ENCODE data around the gene CDC42BPB.

The CDC42BPB gene

GRCh38 chr14:103091883-103092222 lies 34.5 kb upstream of the CDC42BPB start:
- TF ChIP-seq, protein P1, sequence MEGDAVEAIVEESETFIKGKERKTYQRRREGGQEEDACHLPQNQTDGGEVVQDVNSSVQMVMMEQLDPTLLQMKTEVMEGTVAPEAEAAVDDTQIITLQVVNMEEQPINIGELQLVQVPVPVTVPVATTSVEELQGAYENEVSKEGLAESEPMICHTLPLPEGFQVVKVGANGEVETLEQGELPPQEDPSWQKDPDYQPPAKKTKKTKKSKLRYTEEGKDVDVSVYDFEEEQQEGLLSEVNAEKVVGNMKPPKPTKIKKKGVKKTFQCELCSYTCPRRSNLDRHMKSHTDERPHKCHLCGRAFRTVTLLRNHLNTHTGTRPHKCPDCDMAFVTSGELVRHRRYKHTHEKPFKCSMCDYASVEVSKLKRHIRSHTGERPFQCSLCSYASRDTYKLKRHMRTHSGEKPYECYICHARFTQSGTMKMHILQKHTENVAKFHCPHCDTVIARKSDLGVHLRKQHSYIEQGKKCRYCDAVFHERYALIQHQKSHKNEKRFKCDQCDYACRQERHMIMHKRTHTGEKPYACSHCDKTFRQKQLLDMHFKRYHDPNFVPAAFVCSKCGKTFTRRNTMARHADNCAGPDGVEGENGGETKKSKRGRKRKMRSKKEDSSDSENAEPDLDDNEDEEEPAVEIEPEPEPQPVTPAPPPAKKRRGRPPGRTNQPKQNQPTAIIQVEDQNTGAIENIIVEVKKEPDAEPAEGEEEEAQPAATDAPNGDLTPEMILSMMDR (IDR thresholded peaks at IDR 0.05; ENCODE audit: low read length, missing control alignments): no peak
- no peak for DNase-seq (ENCODE audit: low read depth)
- no peak overlapping the region for H3K4me3 ChIP-seq (replicated peaks; ENCODE audit: low read depth, low read length)

DNA sequence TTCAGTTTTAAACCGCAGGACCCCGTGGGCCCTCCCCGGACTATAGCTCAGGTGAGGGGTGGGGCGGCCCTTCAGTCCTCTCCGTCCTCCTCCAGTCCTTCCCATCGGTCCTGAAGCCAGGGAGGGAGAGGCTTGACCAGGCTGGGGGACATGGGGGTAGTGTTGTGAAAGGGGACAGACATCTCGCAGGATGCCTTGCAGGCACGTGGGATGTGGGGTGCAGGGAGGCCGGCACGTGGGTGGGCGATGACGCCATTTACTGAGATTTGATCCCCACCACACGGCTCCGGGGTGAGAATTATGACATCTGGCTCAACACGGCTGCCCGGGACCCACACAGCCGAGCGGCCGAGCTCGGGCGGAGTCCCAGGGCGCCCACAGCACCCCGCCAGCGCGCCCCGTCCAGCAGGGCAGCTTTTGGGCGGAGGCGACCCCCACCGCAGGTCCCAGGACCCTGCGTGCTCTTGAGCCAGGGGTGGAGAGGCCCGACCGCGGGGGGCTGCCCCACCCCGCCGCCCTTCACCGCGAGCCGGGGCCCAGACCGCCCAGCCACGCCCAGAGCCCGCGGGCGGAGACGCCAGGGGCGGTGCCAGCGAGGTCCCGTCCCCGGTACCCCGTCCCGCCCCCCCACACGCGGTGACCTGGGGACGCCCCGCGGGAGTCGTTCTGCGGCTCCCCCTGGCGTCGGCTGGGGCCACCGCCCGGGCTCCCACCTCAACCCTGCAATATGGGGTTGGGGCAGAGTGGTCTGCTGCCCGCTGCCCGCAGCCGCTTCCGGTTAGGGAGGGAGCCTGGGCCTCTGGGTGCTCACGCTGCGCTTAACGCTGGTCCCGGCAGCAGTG lies 33.9 kb upstream of the CDC42BPB start:
- peak overlapping the region; percentile 29 for H3K4me3 ChIP-seq (replicated peaks; ENCODE audit: low read depth, low read length)
- peak; percentile 27 for DNase-seq (ENCODE audit: low read depth)
- TF ChIP-seq, protein P1 (IDR thresholded peaks at IDR 0.05; ENCODE audit: low read length, missing control alignments): peak; percentile 22

- TF ChIP-seq, protein P1 (IDR thresholded peaks at IDR 0.05; ENCODE audit: low read length, missing control alignments): no peak
- H3K4me3 ChIP-seq (replicated peaks; ENCODE audit: low read depth, low read length): no peak overlapping the region
- no peak for DNase-seq (ENCODE audit: low read depth)
Measured at GRCh38 chr14:103090481-103091020, 33.2 kb upstream of the CDC42BPB start.

DNA sequence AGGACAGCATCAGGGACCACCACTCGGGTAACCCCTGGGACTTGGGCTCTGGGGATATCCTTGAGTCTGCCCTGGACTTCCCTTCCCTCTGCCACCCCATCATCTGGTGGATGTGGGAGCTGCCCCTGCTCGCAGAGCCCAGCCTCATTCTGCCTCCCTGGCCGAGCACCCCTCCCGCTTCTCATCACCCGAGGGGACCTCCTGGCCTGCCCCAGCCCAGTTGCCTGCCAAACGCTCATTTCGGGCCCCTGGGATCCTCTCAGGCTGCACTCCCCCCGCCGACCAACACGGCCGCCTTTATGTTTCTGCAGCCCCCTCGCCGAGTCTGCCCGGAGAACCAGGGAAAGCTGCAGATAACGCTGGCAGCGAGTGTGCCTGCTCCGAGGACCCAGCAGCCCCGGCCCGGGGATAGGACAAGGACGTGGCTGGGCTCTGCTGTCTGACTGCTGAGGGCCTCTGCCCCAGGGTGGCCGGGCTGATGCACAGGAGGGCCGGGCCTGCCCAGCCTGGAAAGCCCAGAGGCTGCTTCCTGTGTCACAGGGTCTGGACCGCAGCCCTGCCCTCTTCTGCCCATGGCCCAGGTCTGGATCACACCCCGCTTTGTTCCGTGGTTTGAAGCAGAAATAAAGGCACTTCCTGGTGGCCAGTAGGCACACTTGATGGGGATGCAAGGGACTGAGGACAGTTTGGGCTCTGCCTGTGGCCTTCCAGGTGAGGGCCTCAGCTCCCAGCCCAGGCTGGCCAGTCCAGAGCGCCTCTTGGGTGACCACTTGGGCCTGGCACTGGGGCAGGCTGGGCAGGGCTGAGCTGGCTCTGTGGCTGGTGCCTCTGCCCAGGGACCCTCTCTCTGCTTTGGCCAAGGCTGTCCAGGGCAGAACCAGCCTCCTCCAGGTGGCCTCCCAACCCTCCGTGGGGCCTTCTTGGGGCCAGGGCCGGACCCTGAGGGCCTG lies 32.3 kb upstream of the CDC42BPB start:
- TF ChIP-seq, protein P1 (IDR thresholded peaks at IDR 0.05; ENCODE audit: low read length, missing control alignments): no peak
- no peak overlapping the region for H3K4me3 ChIP-seq (replicated peaks; ENCODE audit: low read depth, low read length)
- no peak for DNase-seq (ENCODE audit: low read depth)

DNA sequence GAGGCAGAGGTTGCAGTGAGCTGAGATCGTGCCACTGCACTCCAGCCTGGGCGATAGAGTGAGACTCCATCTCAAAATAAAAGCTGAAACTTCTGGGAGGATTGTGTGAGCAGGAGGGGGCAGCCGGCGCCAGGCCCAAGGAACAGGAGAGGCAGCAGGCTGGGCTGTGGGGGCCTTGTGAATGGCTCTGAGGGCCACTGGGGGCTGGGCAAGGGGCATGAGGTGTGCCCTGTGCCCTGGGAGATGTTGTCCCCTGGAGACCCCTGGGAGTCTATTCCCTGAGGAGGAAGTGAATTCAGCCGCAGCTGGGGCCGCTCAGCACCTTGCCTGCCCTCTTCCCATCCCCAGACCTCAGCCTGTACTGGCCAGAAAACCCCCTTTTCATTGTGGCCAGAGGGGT lies 31.6 kb upstream of the CDC42BPB start:
- TF ChIP-seq, protein P1 (IDR thresholded peaks at IDR 0.05; ENCODE audit: low read length, missing control alignments): no peak

GRCh38 chr14:103087343-103087835 lies 30.0 kb upstream of the CDC42BPB start:
- TF ChIP-seq, protein P1 (IDR thresholded peaks at IDR 0.05; ENCODE audit: low read length, missing control alignments): no peak
- no peak for DNase-seq (ENCODE audit: low read depth)
- H3K4me3 ChIP-seq (replicated peaks; ENCODE audit: low read depth, low read length): no peak overlapping the region

More for the DNA sequence above, 31.6 kb upstream of the CDC42BPB start:
- no peak for DNase-seq (ENCODE audit: low read depth)
- no peak overlapping the region for H3K4me3 ChIP-seq (replicated peaks; ENCODE audit: low read depth, low read length)

Data from fibroblast of pulmonary artery (primary cell).